HG03558 (cell line): ENCODE measurements around the gene GNB5.
"Not testable (repeated sequence)": the region's sequence is repeated elsewhere in the genome, so short reads cannot be mapped to it uniquely, and the experiment has no call there.

Experiments
- ATAC-seq: cut with Tn5 transposase; IDR thresholded peaks from one replicate; pipeline ENCODE4 v1.9.1; 2021; ENCODE audit warnings: moderate number of reproducible peaks; ENCODE audit not compliant: unreplicated experiment; ENCODE audit errors: extremely low read depth

Gene GNB5

DNA sequence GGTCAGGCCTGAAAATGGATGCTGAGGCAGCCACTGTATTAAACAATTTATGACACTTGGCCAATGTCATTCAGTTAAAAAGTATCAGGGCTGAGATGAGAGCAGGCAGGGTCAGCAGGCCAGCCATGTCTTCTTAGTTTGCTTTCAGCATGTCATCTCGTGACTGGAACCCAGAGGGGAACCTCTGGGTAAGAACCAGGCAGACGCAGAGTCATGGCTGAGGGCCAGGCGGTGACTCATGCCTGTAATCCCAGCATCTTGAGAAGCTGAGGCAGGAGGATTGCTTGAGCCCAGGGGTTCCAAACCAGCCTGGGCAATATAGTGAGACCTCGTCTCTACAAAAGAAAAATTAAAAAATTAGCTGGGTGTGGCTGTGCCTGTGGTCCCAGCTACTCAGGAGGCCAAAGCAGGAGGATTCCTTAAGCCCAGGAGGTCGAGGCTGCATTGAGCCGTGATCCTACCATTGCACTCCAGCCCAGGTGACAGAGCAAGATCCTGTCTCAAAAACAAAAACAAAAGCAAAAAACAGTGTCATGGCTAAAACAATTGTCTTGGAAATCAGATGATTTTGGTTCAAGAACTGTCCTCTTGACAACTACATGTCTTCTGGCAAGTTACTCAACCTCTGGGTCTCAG lies 90.3 kb downstream of the GNB5 start:
- no peak for ATAC-seq

DNA sequence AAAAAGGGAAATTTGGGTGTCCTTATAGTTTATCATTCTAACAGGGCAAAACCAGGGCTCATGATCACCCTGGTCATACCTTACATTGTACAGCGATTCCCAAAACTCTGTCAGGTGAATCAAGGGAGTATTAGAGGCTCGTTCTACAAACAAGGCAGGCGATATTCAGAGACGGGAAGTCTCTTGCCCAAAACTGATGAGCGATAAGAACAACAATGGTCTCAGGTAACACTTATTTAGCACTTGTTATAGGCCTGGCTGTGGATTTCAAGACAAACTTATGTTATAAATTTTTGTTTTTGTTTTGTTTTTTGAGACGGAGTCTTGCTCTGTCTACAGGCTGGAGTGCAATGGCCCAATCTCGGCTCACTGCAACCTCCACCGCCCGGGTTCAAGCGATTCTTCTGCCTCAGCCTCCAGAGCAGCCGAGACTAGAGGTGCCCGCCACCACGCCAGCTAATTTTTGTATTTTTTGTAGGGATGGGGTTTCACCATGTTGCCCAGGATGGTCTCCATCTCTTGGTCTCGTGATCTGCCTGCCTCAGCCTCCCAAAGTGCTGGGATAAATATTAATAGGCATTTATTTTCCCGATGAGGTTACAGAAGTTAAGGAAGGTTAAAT lies 91.4 kb downstream of the GNB5 start:
- ATAC-seq, result no peak

DNA sequence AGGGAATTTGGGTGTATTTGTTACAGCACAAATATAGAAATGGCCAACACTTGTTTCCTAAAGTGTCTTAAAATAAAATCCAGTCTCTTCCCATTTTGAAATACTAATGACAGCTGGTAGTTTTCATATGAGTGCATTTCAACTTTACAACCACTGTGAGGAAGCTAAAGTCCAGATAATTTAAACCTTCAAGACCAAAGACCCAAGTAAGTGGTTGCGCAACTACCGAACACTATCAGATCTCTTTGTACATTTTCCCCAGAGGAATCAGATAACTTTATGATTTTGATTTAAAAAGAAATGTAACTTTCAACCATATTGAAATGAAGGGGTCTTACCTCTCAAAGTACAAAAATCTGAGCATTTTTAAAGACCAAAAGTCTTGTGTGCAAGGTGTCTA lies 92.9 kb downstream of the GNB5 start:
- no peak for ATAC-seq

DNA sequence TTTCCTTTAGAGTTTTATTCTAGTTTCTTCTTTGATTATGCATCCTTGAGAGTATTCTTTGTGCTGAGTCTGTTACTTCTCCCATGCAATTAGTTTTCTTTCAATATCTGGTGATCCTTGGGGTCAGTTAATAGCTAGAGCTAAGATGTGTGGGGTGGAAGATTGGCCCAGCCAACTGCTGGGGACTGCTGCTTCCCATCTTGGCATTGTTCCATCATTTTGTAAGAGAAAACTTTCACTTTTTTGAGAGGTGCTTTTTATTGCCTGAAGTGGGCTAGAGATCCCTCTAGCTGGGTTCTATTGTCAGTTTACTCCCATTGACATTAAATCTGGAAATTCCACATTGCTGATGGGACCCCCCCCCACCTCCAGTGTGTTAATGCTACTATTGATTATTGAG lies 94.0 kb downstream of the GNB5 start:
- no peak for ATAC-seq

GRCh38 chr15:52096536-52096935 lies 94.7 kb downstream of the GNB5 start:
- not testable (repeated sequence) for ATAC-seq

GRCh38 chr15:52095597-52096262 lies 95.5 kb downstream of the GNB5 start:
- no peak for ATAC-seq

DNA sequence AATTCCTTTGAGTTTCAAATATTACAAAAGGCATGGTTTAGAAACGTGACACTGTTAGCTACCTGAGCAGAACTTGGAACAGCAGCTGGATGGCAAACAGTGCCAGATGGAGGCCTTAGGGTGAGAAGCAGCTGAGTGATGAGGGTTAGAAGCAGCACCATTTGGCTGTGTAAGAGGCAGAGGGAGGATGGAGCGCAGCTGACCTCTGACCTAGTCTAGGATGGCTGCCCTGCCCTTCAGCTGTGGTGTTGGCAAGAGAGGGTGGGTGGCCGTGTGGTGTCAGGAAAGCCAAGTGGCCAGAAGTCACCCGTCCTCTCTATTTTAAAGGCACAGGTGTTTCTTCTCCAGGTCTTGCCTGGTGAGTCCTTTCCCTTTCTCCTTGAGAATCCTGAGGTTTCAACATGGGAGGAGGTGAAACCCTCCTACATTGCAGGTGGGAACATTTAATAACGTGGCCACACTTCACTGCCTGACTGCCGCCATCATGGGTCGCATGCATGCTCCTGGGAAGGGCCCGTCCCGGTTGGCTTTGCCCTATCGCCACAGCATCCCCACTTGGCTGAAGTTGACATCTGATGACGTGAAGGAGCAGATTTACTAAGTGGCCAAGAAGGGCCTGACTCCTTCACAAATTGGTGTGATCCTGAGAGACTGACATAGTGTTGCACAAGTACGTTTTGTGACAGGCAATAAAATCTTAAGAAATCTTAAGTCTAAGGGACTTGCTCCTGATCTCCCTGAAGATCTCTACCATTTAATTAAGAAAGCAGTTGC lies 96.2 kb downstream of the GNB5 start:
- no peak for ATAC-seq

DNA sequence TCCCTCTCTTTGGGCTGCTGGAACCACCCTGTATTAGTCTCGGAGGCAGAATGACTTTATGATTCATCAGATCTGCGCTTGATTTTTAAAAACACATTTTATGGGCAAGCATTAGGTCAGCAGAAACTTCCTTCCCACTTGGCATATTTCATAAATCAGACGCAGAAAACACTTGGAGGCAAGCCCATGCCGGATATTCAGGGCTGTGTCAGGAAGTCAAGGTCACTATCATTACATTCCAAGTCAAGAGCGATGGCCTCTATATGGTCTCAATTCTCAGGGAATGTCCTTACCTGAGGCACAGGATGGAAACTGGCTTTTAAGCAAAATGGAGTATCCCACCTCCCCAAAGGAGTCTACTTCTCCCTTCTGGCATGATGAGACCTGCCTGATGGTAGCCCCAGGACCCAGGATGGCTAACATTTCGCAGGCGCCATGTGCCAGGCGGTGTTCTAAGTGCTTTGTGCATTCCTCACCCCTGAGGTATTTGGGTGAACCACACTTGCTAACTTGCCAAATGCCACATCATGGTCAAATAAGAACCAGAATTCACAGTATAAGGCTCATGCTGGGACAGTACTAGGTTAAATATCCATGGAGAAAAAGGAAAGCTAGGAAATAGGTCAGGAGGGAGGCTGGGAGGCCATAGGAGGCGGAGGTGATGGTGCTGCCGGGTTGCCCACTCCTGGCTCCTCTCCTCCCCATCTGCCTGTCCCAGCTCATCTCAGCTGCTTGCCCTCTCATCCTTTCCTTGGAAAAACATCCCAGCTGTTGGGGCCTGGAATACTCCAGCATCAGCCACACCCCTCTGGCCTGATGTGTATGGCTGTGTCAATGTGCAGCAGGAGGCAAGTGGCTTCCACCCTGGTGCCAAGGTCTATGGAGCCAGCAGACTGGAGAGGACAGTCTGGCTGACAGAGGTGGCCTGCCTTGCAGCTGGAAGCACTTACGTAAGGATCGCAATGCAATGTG lies 97.4 kb downstream of the GNB5 start:
- ATAC-seq, result no peak

DNA sequence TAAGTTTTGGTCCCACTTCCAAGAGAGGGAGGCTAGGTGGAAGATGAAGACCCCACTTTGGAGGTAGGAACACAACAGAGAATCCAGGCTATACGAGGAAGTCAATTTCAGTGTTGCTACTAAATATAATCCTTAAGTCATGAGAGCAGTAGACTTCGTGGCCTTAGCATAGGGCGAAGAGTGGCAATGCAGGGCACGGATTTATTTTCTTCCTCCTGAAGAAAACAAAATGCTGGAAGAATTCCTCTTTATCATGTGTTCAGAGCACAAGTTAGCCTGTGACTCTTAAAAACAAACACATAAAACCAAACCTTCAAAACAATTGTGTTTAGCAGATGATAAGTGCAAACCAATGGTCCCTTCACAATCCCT lies 98.0 kb downstream of the GNB5 start:
- no peak for ATAC-seq

- no peak for ATAC-seq
These were observed 101.0 kb downstream of the GNB5 start for GRCh38 chr15:52090193-52090592.

- ATAC-seq, result no peak
These were observed 105.0 kb downstream of the GNB5 start for GRCh38 chr15:52086011-52086786.

DNA sequence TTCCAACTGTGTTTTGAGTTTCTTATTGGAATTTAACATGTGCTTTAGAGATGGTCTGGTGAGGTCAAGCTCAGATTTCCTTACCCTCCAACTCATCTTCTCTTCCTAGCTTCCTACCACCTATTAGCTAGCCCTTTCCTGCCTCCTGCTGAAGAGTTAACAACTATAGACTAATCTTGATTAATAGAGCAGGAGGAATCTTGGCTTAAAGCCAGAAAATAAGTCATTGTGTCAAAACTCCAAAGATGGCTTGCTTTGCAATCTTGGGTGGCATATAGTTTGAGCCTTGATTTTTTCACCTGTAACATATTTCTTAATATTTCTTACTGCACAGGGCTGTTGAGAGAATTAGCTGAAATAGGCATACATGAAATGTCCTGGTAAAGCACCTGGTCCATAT lies 105.9 kb downstream of the GNB5 start:
- ATAC-seq, result no peak

GRCh38 chr15:52083603-52084002 lies 107.6 kb downstream of the GNB5 start:
- no peak for ATAC-seq

GRCh38 chr15:52083037-52083359 lies 108.2 kb downstream of the GNB5 start:
- ATAC-seq, result not testable (repeated sequence)

DNA sequence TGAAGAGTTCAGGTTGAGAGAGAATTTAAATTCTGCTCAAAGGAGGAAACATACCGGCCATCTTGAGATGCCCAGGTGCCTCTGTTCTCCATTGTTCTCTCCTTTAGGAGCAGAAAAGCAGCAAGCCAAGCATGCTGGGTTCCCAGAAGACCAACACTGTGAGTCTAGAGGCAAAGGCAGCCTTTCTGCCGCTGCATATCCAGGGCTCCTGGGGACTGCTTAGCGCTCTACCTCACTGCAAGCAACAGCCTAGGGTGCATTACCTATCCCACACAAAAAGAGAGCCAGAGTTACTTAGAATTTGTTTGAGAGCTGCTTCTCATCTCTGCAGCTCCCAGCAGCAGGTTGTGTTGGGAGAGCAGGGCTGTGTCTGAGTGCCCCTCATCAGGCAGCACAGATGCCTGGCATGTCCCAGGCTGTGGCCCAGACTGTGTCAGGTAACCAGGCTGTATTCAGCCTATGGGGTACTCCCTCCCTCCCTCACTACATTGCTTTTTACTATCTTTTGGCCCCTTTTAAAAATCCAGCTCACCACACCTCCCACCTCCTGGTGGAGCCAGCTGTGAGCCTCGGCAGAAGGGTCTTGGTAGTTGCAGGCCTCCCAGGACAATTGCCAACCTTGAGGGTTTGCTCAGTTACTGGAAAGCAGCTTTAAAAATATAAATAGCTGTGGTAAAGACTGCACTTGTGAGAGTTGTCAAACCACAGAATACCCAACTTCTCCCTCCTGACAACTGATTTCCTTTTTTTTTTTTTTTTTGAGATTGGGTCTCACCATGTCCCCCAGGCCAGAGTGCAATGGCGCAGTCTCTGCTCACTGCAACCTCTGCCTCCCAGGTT lies 108.8 kb downstream of the GNB5 start:
- ATAC-seq, result no peak

- no peak for ATAC-seq
These were observed 110.3 kb downstream of the GNB5 start for GRCh38 chr15:52080706-52081392.

- ATAC-seq, result no peak
These were observed 111.2 kb downstream of the GNB5 start for GRCh38 chr15:52080031-52080430.
